Mammary epithelial cell (primary cell): Measurements from ENCODE around the gene UBP1.

Source experiments
- CTCF ChIP-seq, 2 donors: IDR thresholded peaks in 1 of 2; conservative IDR thresholded peaks in 1 of 2; 2 replicates each; pipeline ENCODE4 v1.5.1; 2011 to 2012; ENCODE audit warnings: inconsistent platforms in 2 of 2, low read length in 2 of 2, mild to moderate bottlenecking in 2 of 2, control low read depth in 1 of 2, low read depth in 1 of 2; ENCODE audit not compliant: insufficient read depth in 1 of 2; ENCODE audit errors: extremely low read depth in 1 of 2
- EZH2 ChIP-seq: IDR thresholded peaks from 2 replicates; pipeline ENCODE4 v1.6.1; 2012; ENCODE audit warnings: low read length, inconsistent platforms, borderline replicate concordance

GRCh38 chr3:33385423-33385822, 54.8 kb downstream of the UBP1 start:
- no peak for TF ChIP-seq CTCF (conservative IDR thresholded peaks at IDR 0.05 in 1 of 2, IDR thresholded peaks at IDR 0.05 in 1 of 2; ENCODE audit: extremely low read depth in 1 of 2, insufficient read depth in 1 of 2, low read depth in 1 of 2, low read length in 2 of 2)
- no peak for TF ChIP-seq EZH2
